ENCODE measurements around the gene ZFP57.

The ZFP57 gene

DNA sequence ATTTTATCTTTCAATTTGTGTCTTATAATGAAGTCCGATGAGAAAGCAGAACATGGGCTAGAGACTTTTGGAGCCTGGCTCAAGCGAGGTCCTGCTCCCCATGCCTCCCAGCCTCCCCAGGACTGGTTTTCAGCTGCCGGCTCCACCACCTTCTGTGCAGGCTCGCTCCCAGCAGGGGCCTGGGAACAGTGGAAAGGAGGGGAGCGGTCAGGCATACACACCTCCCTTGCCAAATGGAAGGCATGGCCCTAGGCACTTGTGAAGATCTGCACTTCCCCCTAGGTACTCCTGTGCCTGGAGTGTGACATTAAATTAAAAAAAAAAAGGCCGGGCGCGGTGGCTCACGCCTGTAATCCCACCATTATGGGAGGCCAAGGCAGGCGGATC is 28.8 kb downstream of the ZFP57 start:
- no peak for DNase-seq

- no peak for DNase-seq
Measured at GRCh38 chr6:29651413-29652197, 29.3 kb downstream of the ZFP57 start.

- DNase-seq, result peak; percentile 99
Measured at GRCh38 chr6:29649701-29650673, 31.0 kb downstream of the ZFP57 start.

- no peak for DNase-seq
Measured at GRCh38 chr6:29647927-29648642, 32.9 kb downstream of the ZFP57 start.

- DNase-seq, result peak; percentile 15
Measured at GRCh38 chr6:29641430-29642148, 39.4 kb downstream of the ZFP57 start.

DNA sequence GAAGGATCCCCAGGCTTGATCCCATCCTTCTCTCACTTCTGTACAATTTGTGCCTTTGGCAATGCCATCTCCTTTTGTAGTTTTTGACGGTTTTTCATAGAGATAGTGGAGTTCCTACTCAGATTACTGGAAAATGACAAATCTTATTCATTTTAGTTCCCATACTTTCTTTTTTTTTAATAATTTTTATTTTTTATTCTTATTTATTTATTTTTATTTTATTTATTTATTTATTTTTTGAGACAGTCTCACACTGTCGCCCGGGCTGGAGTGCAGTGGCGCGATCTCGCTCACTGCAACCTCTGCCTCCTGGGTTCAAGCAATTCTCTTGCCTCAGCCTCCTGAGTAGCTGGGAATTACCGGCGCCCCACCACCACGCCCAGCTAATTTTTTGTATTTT is 43.7 kb downstream of the ZFP57 start:
- DNase-seq, result no peak

DNA sequence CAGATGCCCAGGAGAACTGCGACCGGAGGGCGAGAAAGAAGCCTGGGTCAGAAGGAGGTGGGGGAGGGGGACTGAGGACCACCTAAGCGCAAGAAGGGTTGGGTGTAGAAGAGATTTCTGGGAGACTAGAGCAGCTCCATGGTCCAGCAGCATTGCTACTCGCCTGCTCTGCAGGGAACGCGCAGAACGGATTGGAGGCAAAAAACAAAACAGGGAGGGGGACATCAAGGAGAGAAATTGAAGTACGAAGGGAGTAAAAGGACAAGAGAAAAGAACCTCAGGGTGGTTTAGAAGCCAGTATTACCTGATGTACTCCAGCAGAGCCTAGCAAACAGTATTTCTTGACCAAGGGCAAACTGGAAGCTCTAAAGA is 47.4 kb downstream of the ZFP57 start:
- DNase-seq, result no peak

GRCh38 chr6:29632789-29633533 is 48.0 kb downstream of the ZFP57 start, which contains the start of gene GABBR1:
Gene GABBR1 (minus strand): TSS chr6:29633183. CDS start chr6:29632385, 798 bp downstream.
- peak; percentile 78 for DNase-seq

DNA sequence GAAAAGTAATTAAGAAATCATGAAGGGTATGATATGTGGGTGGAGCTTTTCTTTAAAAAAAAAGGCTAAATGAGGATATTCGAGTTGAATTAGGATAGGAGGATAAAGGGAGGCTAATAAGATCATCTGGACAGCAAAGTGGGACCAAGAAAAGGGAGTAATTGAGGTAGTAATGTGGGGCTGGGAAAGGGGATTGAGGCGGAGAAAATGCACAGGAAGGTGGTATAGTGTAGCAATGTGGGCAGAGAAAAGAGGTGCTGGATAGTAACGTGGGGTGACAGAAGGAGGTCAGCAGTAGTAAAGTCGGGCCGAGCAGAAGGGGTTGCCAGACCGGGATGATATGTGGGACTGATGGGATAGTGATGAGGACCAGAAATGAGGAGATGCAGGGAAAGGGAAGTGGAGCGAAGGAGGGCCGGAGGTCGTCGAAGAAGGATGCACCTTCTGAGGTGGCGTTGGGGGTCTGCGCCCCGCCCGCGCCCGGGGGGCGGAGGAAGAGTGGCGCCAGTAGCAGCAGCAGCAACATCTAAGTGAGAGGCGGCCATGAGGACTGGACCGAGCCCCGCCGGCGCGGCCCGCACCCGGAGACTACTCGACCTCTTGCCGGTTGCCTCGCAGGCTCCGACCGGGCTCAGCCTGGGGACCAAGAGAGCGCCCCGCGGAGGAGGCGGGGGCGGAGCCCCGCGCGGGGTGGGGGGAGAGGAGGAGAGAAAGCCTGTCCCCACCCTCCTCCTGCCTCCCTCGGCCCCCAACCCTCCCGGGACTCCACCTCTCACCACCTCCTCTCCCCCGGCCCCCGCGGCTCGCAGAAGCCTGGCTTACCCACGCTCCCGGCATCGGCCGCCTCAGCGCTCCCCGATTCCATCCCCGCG is 48.9 kb downstream of the ZFP57 start:
- peak; percentile 44 for DNase-seq

DNA sequence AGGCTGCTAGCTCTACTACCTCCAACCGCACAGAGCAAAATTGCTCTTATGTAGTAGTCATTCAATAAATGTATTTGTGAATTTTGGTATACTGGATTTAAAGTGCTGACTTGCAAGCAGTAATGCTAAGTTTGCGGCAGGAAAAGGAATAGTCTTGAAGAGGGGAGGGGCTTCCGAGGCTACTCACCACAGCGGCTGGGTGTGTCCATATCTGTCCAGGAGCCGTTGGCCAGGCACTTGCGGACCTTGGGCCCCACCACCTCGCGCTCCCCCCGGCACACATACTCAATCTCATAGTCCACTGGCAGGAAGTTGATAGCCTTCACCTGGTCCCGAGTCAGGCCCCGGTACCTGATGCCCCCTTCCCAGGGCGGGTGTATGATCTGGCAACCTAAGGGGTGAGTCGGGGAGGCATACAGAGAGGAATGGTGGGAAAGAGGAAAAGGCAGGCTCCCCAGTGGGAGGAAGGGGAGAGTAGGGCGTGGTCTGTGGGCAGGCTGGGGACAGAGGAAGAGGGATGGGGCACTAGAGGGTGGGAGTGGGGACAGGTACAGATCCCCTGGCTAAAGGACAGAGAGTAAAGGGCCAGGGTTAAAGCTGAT is 49.6 kb downstream of the ZFP57 start:
- no peak for DNase-seq

DNA sequence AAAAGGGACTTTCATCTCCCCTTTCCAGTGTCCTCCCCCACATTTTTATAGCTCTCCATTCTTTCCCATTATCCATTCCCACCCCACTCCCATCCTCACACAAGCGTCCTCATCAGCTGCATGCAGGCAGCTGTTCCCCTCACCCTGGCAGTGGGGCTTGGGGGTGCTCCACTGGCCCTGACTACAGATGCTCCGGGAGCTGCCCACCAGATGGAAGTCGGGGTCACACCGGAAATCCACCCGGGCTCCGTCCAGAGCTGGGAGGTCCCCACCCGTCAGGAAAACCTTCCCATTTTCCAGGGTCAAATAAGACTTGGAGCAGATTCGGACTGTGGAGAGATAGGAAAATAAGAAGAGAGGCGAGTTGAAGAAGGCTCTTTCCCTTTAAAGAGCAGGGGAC is 50.6 kb downstream of the ZFP57 start:
- DNase-seq, result no peak

- DNase-seq, result no peak
Measured at GRCh38 chr6:29629571-29629970, 51.4 kb downstream of the ZFP57 start.

DNA sequence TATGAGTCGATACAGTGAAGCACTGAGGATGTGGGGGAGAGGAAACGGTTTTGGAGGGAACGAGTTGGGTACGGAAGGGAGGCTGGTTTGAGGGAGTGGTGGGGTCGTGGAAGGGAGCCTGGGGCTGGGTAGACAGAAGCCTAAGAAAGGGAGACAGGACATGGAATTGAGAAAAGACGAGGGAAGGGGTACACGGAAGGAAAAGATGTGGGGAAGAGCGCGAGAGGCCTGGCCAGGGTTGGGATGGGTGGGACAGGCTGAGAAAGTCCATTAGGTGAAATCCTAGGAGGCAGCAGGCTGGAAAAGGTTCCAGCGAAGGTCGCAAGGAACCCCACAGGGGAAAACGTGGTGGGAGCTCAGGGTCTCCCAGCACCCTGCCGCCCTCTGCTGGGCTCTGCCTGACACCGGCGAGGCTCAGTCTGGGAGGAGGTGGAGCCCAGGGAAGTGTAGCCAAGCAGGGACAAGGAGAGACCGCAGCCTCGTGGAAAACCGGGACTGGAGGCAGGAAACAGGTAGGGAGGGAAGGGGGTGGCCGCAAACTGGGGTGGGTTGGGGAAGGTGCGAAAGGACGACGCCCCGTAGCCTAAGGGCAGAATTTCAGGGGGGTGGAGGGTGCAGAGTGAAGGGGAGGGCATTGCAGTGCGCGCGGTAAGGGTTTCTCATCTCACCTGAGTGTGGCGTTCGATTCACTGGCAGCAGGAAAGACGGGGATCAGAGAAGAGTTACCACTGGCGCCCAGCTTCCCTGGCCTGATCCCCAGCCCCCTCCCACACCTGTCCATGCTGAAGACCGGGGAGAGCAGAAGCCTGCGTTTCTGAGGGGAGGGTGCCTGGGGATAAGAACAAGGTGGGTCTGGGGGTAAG is 52.3 kb downstream of the ZFP57 start:
- peak; percentile 70 for DNase-seq

DNA sequence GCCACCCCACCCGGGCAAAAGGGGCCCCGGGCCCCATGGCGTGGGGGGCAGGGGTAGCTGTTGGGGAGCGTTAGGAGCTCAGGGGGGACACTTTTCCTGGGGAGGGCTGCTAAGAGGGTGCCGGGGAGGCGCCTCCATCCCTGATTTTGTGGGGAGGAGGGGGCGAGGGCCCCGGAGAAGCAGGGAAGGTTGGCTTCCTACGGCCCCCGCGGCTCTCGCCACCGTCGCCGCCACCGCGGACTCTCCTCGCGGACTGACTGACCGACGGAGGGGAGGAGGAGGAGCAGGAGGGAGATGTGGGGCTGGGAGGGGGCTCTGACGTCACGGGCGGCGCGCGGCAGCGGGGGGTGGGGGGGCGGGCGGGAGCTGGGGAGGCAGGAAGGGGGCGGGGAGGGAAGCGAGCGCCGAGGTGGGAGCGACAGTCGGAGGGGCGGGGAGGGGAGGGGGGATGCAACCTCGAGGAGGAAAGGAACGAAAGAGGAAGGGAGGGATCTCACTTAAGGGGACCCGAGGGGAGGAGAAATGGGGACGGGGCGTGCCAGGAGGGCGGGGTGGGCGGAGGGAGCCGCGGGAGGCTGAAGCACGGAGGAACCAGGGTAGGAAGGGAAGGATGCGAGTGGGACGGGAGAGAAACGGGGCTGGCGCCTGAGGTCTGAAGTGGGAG is 53.1 kb downstream of the ZFP57 start:
- DNase-seq, result peak; percentile 47

DNA sequence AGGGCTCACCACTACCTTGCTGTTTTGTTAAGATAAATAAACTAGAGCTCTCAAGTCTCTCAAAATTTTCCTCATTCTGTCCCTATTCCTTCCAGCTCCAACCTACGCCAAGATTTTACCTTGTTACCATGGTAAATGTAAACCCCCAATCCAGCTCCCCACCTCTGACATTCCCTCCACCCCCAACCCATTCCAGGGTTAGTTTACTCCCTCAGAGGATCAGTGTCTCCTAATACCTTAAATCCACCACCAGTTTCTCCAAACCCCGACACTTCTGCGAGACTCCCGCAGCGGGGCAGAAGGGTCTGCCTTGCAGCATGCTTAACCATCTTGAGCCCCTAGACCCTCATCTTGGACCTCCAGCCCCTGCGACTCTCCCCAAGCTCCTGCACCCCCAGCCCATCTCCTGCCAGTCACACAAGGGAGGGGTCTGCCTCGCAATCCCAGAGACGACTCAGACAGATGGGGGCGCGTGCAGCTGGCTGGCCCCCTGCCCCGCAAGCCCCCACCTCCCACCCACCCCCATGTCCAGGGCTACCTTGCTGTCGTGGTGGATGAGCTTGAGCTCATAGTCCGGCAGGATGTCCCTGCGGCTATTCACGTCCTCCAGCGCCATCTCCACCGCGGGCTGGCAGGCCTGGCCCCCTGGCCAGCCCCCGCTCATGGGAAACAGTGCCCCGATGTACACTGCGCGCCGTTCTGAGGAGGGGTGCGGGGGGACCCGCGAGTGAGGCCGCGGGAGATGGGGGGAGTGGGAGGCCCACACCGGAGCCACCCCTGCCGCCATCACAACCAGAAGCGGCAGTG is 53.8 kb downstream of the ZFP57 start:
- no peak for DNase-seq

- DNase-seq, result no peak
Measured at GRCh38 chr6:29625337-29625930, 55.5 kb downstream of the ZFP57 start.

DNA sequence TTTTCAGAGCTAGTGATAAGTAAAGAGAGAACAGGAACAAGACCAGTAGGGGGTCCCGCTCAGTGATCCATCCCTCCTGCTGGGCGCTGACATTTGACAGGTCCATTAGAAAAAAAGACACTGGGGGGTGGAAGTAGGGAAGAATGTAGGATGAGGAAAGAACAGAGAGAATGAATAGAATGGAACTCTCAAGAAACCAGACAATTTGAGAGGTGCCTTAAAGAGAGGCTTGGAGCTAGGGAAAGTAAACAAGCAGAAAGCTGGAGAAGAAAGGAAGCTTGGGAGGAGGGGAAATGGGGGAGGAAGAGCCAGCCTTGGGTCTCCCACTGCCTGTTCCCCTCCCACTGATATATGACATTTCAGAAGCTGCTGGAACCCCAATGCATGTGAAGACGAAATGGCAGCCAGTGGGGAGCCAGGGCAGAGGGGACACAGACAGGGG is 56.4 kb downstream of the ZFP57 start:
- no peak for DNase-seq

All from activated CD4-positive, alpha-beta T cell treated with anti-CD3 and anti-CD28 coated beads for 48 hours (primary cell).